PC-9 (cell line): ENCODE results near the gene SELENOI.

Source experiments
- EZH2 ChIP-seq: fragments of 200-600 bp; sonication (generic); IDR thresholded peaks from 2 replicates; pipeline ENCODE4 v1.8.0; 2017; ENCODE audit warnings: antibody characterized with exemption, low read depth
- TF ChIP-seq, protein P1 (sequence below): fragments of 200-600 bp; sonication (generic); conservative IDR thresholded peaks from 2 replicates; pipeline ENCODE4 v1.6.1; 2017; ENCODE audit warnings: mixed run types, antibody characterized with exemption, mild to moderate bottlenecking, moderate library complexity

- TF ChIP-seq, protein P1, sequence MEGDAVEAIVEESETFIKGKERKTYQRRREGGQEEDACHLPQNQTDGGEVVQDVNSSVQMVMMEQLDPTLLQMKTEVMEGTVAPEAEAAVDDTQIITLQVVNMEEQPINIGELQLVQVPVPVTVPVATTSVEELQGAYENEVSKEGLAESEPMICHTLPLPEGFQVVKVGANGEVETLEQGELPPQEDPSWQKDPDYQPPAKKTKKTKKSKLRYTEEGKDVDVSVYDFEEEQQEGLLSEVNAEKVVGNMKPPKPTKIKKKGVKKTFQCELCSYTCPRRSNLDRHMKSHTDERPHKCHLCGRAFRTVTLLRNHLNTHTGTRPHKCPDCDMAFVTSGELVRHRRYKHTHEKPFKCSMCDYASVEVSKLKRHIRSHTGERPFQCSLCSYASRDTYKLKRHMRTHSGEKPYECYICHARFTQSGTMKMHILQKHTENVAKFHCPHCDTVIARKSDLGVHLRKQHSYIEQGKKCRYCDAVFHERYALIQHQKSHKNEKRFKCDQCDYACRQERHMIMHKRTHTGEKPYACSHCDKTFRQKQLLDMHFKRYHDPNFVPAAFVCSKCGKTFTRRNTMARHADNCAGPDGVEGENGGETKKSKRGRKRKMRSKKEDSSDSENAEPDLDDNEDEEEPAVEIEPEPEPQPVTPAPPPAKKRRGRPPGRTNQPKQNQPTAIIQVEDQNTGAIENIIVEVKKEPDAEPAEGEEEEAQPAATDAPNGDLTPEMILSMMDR = no peak
- no peak for TF ChIP-seq EZH2
Measured at GRCh38 chr2:26384183-26384582, 38.2 kb downstream of the SELENOI start.
